CD14-positive monocyte (primary cell): ENCODE data around the gene PFDN4. TPM values are rescaled to one million over a fixed set of nuclear protein-coding genes. Genes with fewer than 3 reads are reported as not detected.

Experiments used
- DNase-seq, 3 donors: peaks; one replicate each; pipeline ENCODE4 v3.0.0-alpha.2; 2011 to 2022
- H2AFZ ChIP-seq: 2 replicates; pipeline ENCODE4 v1.6.0; 2012; ENCODE audit warnings: mild to moderate bottlenecking, low read depth, low read length, inconsistent platforms; ENCODE audit not compliant: insufficient read depth, poor library complexity, severe bottlenecking
- H3K27ac ChIP-seq, 2 donors: 1 replicate in 1 of 2; 2 replicates in 1 of 2; pipeline ENCODE4 v1.5.1; 2012 to 2013; ENCODE audit warnings: low read length in 2 of 2, control low read depth in 1 of 2, inconsistent platforms in 1 of 2, low read depth in 1 of 2, mild to moderate bottlenecking in 1 of 2
- H3K27me3 ChIP-seq, 2 donors: one replicate each; pipeline versions ENCODE4 v1.6.0 to v1.6.1; 2011 to 2013; ENCODE audit warnings: low read length in 2 of 2; ENCODE audit not compliant: control insufficient read depth in 2 of 2, insufficient read depth in 2 of 2
- H3K36me3 ChIP-seq, 2 donors: replicated peaks in 1 of 2; 1 replicate in 1 of 2; 2 replicates in 1 of 2; pipeline versions ENCODE4 v1.5.1 to v1.6.1; 2012 to 2013; ENCODE audit warnings: low read length in 2 of 2, control low read depth in 1 of 2, inconsistent platforms in 1 of 2, mild to moderate bottlenecking in 1 of 2; ENCODE audit not compliant: insufficient read depth in 2 of 2, control insufficient read depth in 1 of 2
- H3K4me1 ChIP-seq, 2 donors: 1 replicate in 1 of 2; 2 replicates in 1 of 2; pipeline versions ENCODE4 v1.5.1 to v1.6.1; 2012 to 2013; ENCODE audit warnings: low read length in 2 of 2, control low read depth in 1 of 2, inconsistent platforms in 1 of 2, mild to moderate bottlenecking in 1 of 2, moderate library complexity in 1 of 2; ENCODE audit not compliant: insufficient read depth in 2 of 2, control insufficient read depth in 1 of 2
- H3K4me2 ChIP-seq: replicated peaks from 2 replicates; pipeline ENCODE3; 2012; ENCODE audit warnings: low read length, moderate library complexity, mild to moderate bottlenecking; ENCODE audit not compliant: poor library complexity, severe bottlenecking; ENCODE audit errors: extremely low read depth
- H3K4me3 ChIP-seq, 3 experiments: fragments of 200-600 bp in 1 of 3; sonication (generic) in 1 of 3; replicated peaks in 1 of 3; 1 replicate in 2 of 3; 2 replicates in 1 of 3; pipeline ENCODE4 v1.5.1; 2011 to 2013; ENCODE audit warnings: low read length in 3 of 3, mild to moderate bottlenecking in 3 of 3, control low read depth in 2 of 3, low read depth in 2 of 3, inconsistent platforms in 1 of 3, moderate library complexity in 1 of 3
- H3K79me2 ChIP-seq: 2 replicates; pipeline ENCODE4 v1.6.0; 2012; ENCODE audit warnings: mild to moderate bottlenecking, control low read depth, inconsistent platforms, low read length, moderate library complexity; ENCODE audit not compliant: insufficient read depth
- H3K9ac ChIP-seq: 2 replicates; pipeline ENCODE4 v1.6.0; 2017; ENCODE audit warnings: low read length, mild to moderate bottlenecking; ENCODE audit not compliant: insufficient read depth, poor library complexity, severe bottlenecking
- H3K9me3 ChIP-seq, 2 donors: replicated peaks in 1 of 2; 1 replicate in 1 of 2; 2 replicates in 1 of 2; pipeline versions ENCODE4 v1.5.1 to v1.6.1; 2012 to 2013; ENCODE audit warnings: low read length in 2 of 2, control low read depth in 1 of 2; ENCODE audit not compliant: control insufficient read depth in 1 of 2, insufficient read depth in 1 of 2
- H4K20me1 ChIP-seq: 2 replicates; pipeline ENCODE4 v1.6.0; 2012; ENCODE audit warnings: mild to moderate bottlenecking, low read length, control low read depth, moderate library complexity; ENCODE audit not compliant: insufficient read depth
- H3K27ac Mint-ChIP-seq, 7 donors: one replicate each; pipeline ENCODE4 v1.8.0; 2020; ENCODE audit warnings: mild to moderate bottlenecking in 7 of 7, mixed read lengths in 7 of 7, moderate library complexity in 6 of 7, inconsistent platforms in 2 of 7
- H3K27me3 Mint-ChIP-seq, 3 donors: one replicate each; pipeline ENCODE4 v1.8.0; 2021 to 2022; ENCODE audit warnings: low read depth in 3 of 3, mild to moderate bottlenecking in 3 of 3, mixed read lengths in 3 of 3, moderate library complexity in 3 of 3, inconsistent platforms in 1 of 3
- H3K36me3 Mint-ChIP-seq, 2 donors: one replicate each; pipeline ENCODE4 v1.8.0; 2020; ENCODE audit warnings: mixed read lengths in 2 of 2, inconsistent platforms in 1 of 2, mild to moderate bottlenecking in 1 of 2
- H3K4me1 Mint-ChIP-seq: one replicate; pipeline ENCODE4 v1.8.0; 2020; ENCODE audit warnings: mild to moderate bottlenecking, mixed read lengths
- H3K4me3 Mint-ChIP-seq, 2 donors: one replicate each; pipeline ENCODE4 v1.8.0; 2020; ENCODE audit warnings: mild to moderate bottlenecking in 2 of 2, mixed read lengths in 2 of 2, moderate library complexity in 1 of 2
- H3K9me3 Mint-ChIP-seq, 7 donors: one replicate each; pipeline ENCODE4 v1.8.0; 2020 to 2022; ENCODE audit warnings: mixed read lengths in 7 of 7, mild to moderate bottlenecking in 6 of 7, moderate library complexity in 6 of 7, inconsistent platforms in 2 of 7
- CTCF ChIP-seq: fragments of 200-600 bp; IDR thresholded peaks from one replicate; pipeline ENCODE4 v1.8.0; 2022; ENCODE audit warnings: antibody characterized with exemption, mild to moderate bottlenecking
- WGBS: methylation state at CpG from one replicate; pipeline ENCODE4 v1.1.5; 2013; ENCODE audit warnings: missing lambda C conversion rate; ENCODE audit not compliant: insufficient coverage; 5-methylcytosine and 5-hydroxymethylcytosine counted together
- intact Hi-C, 2 donors: fragments of 100-400 bp; cut with micrococcal nuclease; formaldehyde crosslinking; loops; one replicate each; pipeline versions ENCODE4 v1.15.0 to v1.15.1; 2023
- polyA plus RNA-seq, 3 donors: library from polyadenylated mRNA; depleted of rRNA in 1 of 3; unstranded in 2 of 3; stranded (reverse) in 1 of 3; fragments of 300-500 nt in 2 of 3; fragments of >200 nt in 1 of 3; fragmentation: Illumina TruSeq in 2 of 3; gene quantifications; 1 replicate in 2 of 3; 2 replicates in 1 of 3; pipeline ENCODE4 v1.2.3, GENCODE V29; 2012 to 2021

Gene PFDN4
- polyA plus RNA-seq, 3 donors, result 12.6 to 49.0 (median 32.1) TPM

DNA sequence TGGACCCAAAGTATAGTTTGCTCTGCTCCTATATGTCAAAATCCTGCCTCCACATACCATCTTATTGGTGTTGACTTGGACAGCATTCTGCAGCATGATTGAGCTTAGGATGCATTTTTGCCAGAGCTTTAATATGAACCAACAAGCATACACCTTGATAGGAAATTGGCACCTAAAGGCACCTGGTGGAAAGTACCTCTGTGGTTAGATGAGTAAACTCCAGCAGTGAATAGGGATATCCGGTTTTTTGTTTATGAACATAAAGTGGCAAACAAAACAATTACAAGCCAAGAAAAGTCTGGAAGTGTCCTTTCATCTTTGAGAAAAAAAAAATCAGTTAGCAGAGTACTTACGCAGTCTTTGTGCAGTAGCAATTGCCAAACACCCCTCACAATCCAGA is 27.9 kb upstream of the PFDN4 start:
- H3K27me3 ChIP-seq, result peaks cover 20 to 32% of the 10 kb centered on the region in 2 donors
- no peak overlapping the region for H3K4me2 ChIP-seq
- peaks cover 1 to 5% of the 10 kb centered on the region in 2 donors for H3K4me1 ChIP-seq
- Mint-ChIP-seq H3K9me3 (no peaks in the 10 kb centered on the region), H3K4me3 (no peak overlapping the region), H3K36me3 (no peaks in the 10 kb centered on the region), H3K27ac (no peak overlapping the region), H3K27me3 (peaks cover 14 to 38% (median 23%) of the 10 kb centered on the region in 3 donors), H3K4me1 (peaks cover 2% of the 10 kb centered on the region)
- H3K9me3 ChIP-seq, result no peaks in the 10 kb centered on the region
- H3K79me2 ChIP-seq, result no peaks in the 10 kb centered on the region
- WGBS, result no CpG with 5 or more reads among the region's 2 CpGs
- no peak overlapping the region for H3K9ac ChIP-seq
- H3K36me3 ChIP-seq, result no peaks in the 10 kb centered on the region
- H2AFZ ChIP-seq, result no peak overlapping the region
- DNase-seq, result no peak
- H3K4me3 ChIP-seq, result no peak overlapping the region
- intact Hi-C loops, result no loop called here
- no peak for TF ChIP-seq CTCF
- no peaks in the 10 kb centered on the region for H4K20me1 ChIP-seq
- no peak overlapping the region for H3K27ac ChIP-seq

DNA sequence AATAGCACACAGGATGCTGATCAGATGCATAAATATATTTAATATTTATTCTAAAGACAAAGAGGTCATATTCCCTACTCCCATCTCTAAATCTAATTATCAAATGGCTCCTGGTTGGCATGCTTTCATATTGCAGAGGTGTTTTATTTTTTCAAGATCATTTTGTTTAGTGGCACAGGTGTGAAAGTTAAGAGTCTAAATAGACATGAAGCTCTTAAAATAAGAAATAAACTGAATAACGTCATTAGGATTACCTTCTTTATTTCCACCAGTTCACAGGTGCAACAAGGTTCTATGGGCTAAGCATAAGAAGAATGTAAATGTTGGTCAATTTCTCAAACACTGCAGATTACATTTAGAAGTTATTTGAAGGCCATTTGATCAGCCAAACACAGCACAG is 27.0 kb upstream of the PFDN4 start:
- TF ChIP-seq CTCF, result no peak
- no peak overlapping the region for H3K4me3 ChIP-seq
- no peaks in the 10 kb centered on the region for H3K9me3 ChIP-seq
- no peaks in the 10 kb centered on the region for H3K36me3 Mint-ChIP-seq
- peaks cover 20 to 29% of the 10 kb centered on the region in 2 donors for H3K27me3 ChIP-seq
- no peak overlapping the region for H3K4me3 Mint-ChIP-seq
- no CpG with 5 or more reads among the region's 1 CpG for WGBS
- intact Hi-C loops, result no loop called here
- H3K27ac Mint-ChIP-seq, result no peak overlapping the region
- no peaks in the 10 kb centered on the region for H3K36me3 ChIP-seq
- DNase-seq, result no peak
- H2AFZ ChIP-seq, result no peak overlapping the region
- H3K4me1 ChIP-seq, result no peaks in the 10 kb centered on the region
- peaks cover 13 to 40% (median 17%) of the 10 kb centered on the region in 3 donors for H3K27me3 Mint-ChIP-seq
- no peak overlapping the region for H3K4me2 ChIP-seq
- no peak overlapping the region for H3K9ac ChIP-seq
- no peaks in the 10 kb centered on the region for H3K79me2 ChIP-seq
- no peaks in the 10 kb centered on the region for H4K20me1 ChIP-seq
- H3K9me3 Mint-ChIP-seq, result no peaks in the 10 kb centered on the region
- H3K27ac ChIP-seq, result no peak overlapping the region
- H3K4me1 Mint-ChIP-seq, result no peaks in the 10 kb centered on the region
